ENCODE measurements around the gene NRP2.

The NRP2 gene

GRCh38 chr2:205766779-205767359, 84.6 kb downstream of the NRP2 start:
- TF ChIP-seq RAD21 (IDR thresholded peaks at IDR 0.05; ENCODE audit: low read depth) (peak; percentile 68), YY1 (IDR thresholded peaks at IDR 0.05; ENCODE audit: low read depth) (no peak)

- no peak for TF ChIP-seq CEBPB (IDR thresholded peaks at IDR 0.05)
- TF ChIP-seq NFIC (IDR thresholded peaks at IDR 0.05), result no peak
- TF ChIP-seq YY1 (IDR thresholded peaks at IDR 0.05; ENCODE audit: low read depth), result no peak
- TF ChIP-seq MAX (IDR thresholded peaks at IDR 0.05), result no peak
- TF ChIP-seq FOXM1 (IDR thresholded peaks at IDR 0.05; ENCODE audit: borderline replicate concordance, low read depth), result no peak
- TF ChIP-seq CREB1 (IDR thresholded peaks at IDR 0.05; ENCODE audit: low read depth), result no peak
- TF ChIP-seq, protein P1, sequence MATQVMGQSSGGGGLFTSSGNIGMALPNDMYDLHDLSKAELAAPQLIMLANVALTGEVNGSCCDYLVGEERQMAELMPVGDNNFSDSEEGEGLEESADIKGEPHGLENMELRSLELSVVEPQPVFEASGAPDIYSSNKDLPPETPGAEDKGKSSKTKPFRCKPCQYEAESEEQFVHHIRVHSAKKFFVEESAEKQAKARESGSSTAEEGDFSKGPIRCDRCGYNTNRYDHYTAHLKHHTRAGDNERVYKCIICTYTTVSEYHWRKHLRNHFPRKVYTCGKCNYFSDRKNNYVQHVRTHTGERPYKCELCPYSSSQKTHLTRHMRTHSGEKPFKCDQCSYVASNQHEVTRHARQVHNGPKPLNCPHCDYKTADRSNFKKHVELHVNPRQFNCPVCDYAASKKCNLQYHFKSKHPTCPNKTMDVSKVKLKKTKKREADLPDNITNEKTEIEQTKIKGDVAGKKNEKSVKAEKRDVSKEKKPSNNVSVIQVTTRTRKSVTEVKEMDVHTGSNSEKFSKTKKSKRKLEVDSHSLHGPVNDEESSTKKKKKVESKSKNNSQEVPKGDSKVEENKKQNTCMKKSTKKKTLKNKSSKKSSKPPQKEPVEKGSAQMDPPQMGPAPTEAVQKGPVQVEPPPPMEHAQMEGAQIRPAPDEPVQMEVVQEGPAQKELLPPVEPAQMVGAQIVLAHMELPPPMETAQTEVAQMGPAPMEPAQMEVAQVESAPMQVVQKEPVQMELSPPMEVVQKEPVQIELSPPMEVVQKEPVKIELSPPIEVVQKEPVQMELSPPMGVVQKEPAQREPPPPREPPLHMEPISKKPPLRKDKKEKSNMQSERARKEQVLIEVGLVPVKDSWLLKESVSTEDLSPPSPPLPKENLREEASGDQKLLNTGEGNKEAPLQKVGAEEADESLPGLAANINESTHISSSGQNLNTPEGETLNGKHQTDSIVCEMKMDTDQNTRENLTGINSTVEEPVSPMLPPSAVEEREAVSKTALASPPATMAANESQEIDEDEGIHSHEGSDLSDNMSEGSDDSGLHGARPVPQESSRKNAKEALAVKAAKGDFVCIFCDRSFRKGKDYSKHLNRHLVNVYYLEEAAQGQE (IDR thresholded peaks at IDR 0.05; ENCODE audit: low read depth), result no peak
- TF ChIP-seq RAD21 (IDR thresholded peaks at IDR 0.05; ENCODE audit: low read depth), result no peak
- no peak for TF ChIP-seq TAF1 (IDR thresholded peaks at IDR 0.05; ENCODE audit: low read depth)
- TF ChIP-seq TEAD4 (IDR thresholded peaks at IDR 0.05), result no peak
- TF ChIP-seq, protein P2, sequence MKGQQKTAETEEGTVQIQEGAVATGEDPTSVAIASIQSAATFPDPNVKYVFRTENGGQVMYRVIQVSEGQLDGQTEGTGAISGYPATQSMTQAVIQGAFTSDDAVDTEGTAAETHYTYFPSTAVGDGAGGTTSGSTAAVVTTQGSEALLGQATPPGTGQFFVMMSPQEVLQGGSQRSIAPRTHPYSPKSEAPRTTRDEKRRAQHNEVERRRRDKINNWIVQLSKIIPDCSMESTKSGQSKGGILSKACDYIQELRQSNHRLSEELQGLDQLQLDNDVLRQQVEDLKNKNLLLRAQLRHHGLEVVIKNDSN (IDR thresholded peaks at IDR 0.05), result no peak
- no peak for TF ChIP-seq ZBTB7A (IDR thresholded peaks at IDR 0.05; ENCODE audit: low read depth)
- no peak for TF ChIP-seq TCF12 (IDR thresholded peaks at IDR 0.05; ENCODE audit: low read depth)
- no peak for TF ChIP-seq EGR1 (IDR thresholded peaks at IDR 0.05)
- TF ChIP-seq EP300 (IDR thresholded peaks at IDR 0.05; ENCODE audit: borderline replicate concordance), result no peak
These were observed 85.3 kb downstream of the NRP2 start for GRCh38 chr2:205767617-205768016.

DNA sequence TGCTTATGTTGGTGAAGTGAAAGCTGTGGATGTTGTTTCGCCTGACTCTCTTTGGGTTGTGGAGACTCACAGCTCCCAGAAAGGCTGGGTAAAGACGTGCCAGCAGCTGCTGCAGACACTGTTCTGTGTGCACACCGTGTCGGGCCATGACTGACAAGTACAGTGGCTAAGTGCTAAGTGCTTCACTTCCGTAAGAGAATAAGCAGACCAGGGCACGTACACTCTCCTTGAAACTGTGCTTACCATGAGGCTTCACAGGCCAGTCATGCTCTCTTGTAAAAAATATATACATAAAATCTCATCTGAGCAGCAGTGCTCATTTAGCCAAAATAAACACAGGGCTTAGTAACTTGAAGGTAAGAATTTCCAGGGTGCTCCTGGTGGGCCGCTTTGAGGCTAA, 86.0 kb downstream of the NRP2 start:
- TF ChIP-seq RAD21 (IDR thresholded peaks at IDR 0.05; ENCODE audit: low read depth) (no peak), NFIC (IDR thresholded peaks at IDR 0.05) (no peak), ZBTB7A (IDR thresholded peaks at IDR 0.05; ENCODE audit: low read depth) (no peak), TEAD4 (IDR thresholded peaks at IDR 0.05) (no peak), TCF12 (IDR thresholded peaks at IDR 0.05; ENCODE audit: low read depth) (no peak), MAX (IDR thresholded peaks at IDR 0.05) (no peak), TAF1 (IDR thresholded peaks at IDR 0.05; ENCODE audit: low read depth) (no peak), CREB1 (IDR thresholded peaks at IDR 0.05; ENCODE audit: low read depth) (no peak), EGR1 (IDR thresholded peaks at IDR 0.05) (no peak), CEBPB (IDR thresholded peaks at IDR 0.05) (no peak), FOXM1 (IDR thresholded peaks at IDR 0.05; ENCODE audit: borderline replicate concordance, low read depth) (no peak), EP300 (IDR thresholded peaks at IDR 0.05; ENCODE audit: borderline replicate concordance) (no peak), YY1 (IDR thresholded peaks at IDR 0.05; ENCODE audit: low read depth) (no peak)
- TF ChIP-seq, protein P1 (IDR thresholded peaks at IDR 0.05; ENCODE audit: low read depth), result no peak
- TF ChIP-seq, protein P2 (IDR thresholded peaks at IDR 0.05), result no peak

DNA sequence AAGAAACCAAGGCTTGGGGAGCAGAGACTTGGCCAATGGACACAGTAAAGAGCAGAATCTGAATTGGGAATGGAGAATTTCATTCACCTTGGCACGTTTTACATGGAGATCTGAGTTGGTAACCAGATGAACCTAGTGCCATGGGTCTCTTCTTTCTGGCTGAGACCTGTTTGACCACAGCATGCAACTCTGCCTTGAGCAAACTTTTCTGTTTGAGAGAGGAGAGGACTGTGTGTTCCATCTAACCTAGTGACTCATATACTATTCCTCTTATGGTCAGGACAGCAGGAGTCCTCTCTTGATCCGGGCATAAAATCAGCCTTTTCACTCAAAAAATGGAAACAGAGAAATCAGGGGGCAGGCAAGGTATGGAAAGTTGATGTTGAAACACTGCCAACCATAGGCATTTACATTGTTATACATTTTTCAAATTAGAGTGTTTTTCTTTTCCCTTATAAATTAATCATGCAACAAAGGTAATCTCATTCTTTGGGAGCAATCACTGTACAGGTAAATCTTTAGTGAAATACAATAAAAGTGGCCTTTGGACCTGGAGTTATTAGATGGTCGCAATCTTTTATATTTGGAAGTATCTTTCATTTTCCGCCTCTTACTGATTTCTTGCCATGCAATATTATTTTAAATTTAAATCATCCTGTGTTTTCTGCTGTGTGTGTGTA, 86.7 kb downstream of the NRP2 start:
- TF ChIP-seq TEAD4 (IDR thresholded peaks at IDR 0.05), result no peak
- no peak for TF ChIP-seq FOXM1 (IDR thresholded peaks at IDR 0.05; ENCODE audit: borderline replicate concordance, low read depth)
- no peak for TF ChIP-seq YY1 (IDR thresholded peaks at IDR 0.05; ENCODE audit: low read depth)
- TF ChIP-seq EP300 (IDR thresholded peaks at IDR 0.05; ENCODE audit: borderline replicate concordance), result no peak
- TF ChIP-seq RAD21 (IDR thresholded peaks at IDR 0.05; ENCODE audit: low read depth), result no peak
- TF ChIP-seq CEBPB (IDR thresholded peaks at IDR 0.05), result no peak
- TF ChIP-seq TCF12 (IDR thresholded peaks at IDR 0.05; ENCODE audit: low read depth), result no peak
- TF ChIP-seq CREB1 (IDR thresholded peaks at IDR 0.05; ENCODE audit: low read depth), result no peak
- TF ChIP-seq, protein P2 (IDR thresholded peaks at IDR 0.05), result no peak
- no peak for TF ChIP-seq NFIC (IDR thresholded peaks at IDR 0.05)
- no peak for TF ChIP-seq TAF1 (IDR thresholded peaks at IDR 0.05; ENCODE audit: low read depth)

- TF ChIP-seq TCF12 (IDR thresholded peaks at IDR 0.05; ENCODE audit: low read depth), result no peak
- no peak for TF ChIP-seq ZBTB7A (IDR thresholded peaks at IDR 0.05; ENCODE audit: low read depth)
These were observed 87.2 kb downstream of the NRP2 start for GRCh38 chr2:205769495-205769850.
